ENCODE measurements around the gene BATF2. TPM values are rescaled to one million over a fixed set of nuclear protein-coding genes. Genes with fewer than 3 reads are reported as not detected.

The BATF2 gene
- total and polyA plus RNA-seq, 9 of the 15 experiments (the other 6 are each of a cell fraction or from before 2014, with no cell fraction given), result 1.7 to 8.9 (median 6.4) TPM

DNA sequence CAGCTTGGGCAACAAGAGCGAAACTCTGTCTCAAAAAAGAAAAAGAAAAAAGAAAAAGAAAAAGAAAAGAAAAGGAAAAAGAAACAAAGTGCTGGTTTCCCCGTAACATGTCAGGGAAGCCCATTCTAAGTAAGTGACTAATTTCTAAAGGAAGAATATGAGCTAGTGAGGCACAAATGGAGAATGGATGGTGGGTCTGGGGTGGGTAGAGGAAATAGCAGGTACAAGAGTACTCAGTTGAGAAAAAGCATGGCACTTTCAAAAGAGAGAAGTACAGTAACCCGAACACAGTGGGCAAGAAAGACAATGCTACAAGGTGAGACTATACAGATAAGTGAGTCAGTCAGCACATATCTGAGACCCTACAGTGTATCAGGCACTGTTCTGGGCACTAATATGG is 29.4 kb downstream of the BATF2 start:
- no peak for FAIRE-seq
- Histone ChIP-seq H3K36me3 (ENCODE audit: control insufficient read depth, insufficient read depth, low read length) (no peaks in the 10 kb centered on the region), H3K9me3 (replicated peaks; ENCODE audit: control insufficient read depth, insufficient read depth, low read depth, low read length) (no peaks in the 10 kb centered on the region), H3K4me1 (replicated peaks in 1 of 2; ENCODE audit: control insufficient read depth in 2 of 2, insufficient read depth in 2 of 2, low read length in 2 of 2) (peaks cover 4 to 12% of the 10 kb centered on the region in 2 experiments; a peak in 4 of 5 replicates), H2AFZ (ENCODE audit: low read depth, low read length) (no peak overlapping the region), H3K9me1 (ENCODE audit: control insufficient read depth, insufficient read depth, low read length) (no peaks in the 10 kb centered on the region), H3K4me2 (ENCODE audit: insufficient read depth, low read length) (no peak overlapping the region), H4K20me1 (replicated peaks; ENCODE audit: control insufficient read depth, insufficient read depth, low read length) (no peaks in the 10 kb centered on the region), H3K9ac (ENCODE audit: insufficient read depth in 1 of 2, low read depth in 2 of 2, low read length in 2 of 2) (no peak overlapping the region), H3K27ac (ENCODE audit: extremely low read depth, low read depth, low read length) (no peak overlapping the region), H3K4me3 (no peak overlapping the region), H3K79me2 (ENCODE audit: control insufficient read depth, insufficient read depth, low read length) (no peaks in the 10 kb centered on the region), H3K27me3 (ENCODE audit: control insufficient read depth in 2 of 2, insufficient read depth in 2 of 2, low read length in 2 of 2) (no peaks in the 10 kb centered on the region)
- WGBS (ENCODE audit: insufficient coverage, low coverage, missing lambda C conversion rate), result 44% methylated on average over 3 of the region's 3 CpGs
- intact Hi-C loops (cut with micrococcal nuclease) (no loop called here), in situ Hi-C loops (cut with MboI) (no loop called here)
- POLR2A ChIA-PET, result no interaction called here
- no peak for DNase-seq (ENCODE audit: extremely low read depth in 1 of 4, low spot score in 3 of 4)
- ATAC-seq, result no peak
- CTCF ChIA-PET (ENCODE audit: low intra/inter-chr PET ratio), result no interaction called here
- TF ChIP-seq SMARCA5 (IDR thresholded peaks at IDR 0.05) (no peak), RUNX1 (IDR thresholded peaks at IDR 0.05; ENCODE audit: low read depth) (no peak), SAP30 (IDR thresholded peaks at IDR 0.05; ENCODE audit: borderline replicate concordance, insufficient read depth, low read depth, low read length, poor library complexity, severe bottlenecking) (no peak), ARID3B (CRISPR knock-in tag; IDR thresholded peaks at IDR 0.05; ENCODE audit: borderline replicate concordance) (no peak)
- TF ChIP-seq, protein P1, sequence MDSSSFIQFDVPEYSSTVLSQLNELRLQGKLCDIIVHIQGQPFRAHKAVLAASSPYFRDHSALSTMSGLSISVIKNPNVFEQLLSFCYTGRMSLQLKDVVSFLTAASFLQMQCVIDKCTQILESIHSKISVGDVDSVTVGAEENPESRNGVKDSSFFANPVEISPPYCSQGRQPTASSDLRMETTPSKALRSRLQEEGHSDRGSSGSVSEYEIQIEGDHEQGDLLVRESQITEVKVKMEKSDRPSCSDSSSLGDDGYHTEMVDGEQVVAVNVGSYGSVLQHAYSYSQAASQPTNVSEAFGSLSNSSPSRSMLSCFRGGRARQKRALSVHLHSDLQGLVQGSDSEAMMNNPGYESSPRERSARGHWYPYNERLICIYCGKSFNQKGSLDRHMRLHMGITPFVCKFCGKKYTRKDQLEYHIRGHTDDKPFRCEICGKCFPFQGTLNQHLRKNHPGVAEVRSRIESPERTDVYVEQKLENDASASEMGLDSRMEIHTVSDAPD (CRISPR knock-in tag; IDR thresholded peaks at IDR 0.05), result no peak
- TF ChIP-seq, protein P2, sequence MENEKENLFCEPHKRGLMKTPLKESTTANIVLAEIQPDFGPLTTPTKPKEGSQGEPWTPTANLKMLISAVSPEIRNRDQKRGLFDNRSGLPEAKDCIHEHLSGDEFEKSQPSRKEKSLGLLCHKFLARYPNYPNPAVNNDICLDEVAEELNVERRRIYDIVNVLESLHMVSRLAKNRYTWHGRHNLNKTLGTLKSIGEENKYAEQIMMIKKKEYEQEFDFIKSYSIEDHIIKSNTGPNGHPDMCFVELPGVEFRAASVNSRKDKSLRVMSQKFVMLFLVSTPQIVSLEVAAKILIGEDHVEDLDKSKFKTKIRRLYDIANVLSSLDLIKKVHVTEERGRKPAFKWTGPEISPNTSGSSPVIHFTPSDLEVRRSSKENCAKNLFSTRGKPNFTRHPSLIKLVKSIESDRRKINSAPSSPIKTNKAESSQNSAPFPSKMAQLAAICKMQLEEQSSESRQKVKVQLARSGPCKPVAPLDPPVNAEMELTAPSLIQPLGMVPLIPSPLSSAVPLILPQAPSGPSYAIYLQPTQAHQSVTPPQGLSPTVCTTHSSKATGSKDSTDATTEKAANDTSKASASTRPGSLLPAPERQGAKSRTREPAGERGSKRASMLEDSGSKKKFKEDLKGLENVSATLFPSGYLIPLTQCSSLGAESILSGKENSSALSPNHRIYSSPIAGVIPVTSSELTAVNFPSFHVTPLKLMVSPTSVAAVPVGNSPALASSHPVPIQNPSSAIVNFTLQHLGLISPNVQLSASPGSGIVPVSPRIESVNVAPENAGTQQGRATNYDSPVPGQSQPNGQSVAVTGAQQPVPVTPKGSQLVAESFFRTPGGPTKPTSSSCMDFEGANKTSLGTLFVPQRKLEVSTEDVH (IDR thresholded peaks at IDR 0.05; ENCODE audit: low read depth, partially characterized antibody), result no peak
- no TSS peak for BruUV-seq (replicated peaks)
